Measurements from ENCODE around the gene EGFL6.
"Not testable (repeated sequence)": the region's sequence is repeated elsewhere in the genome, so short reads cannot be mapped to it uniquely, and the experiment has no call there.

Gene EGFL6

GRCh38 chrX:13673016-13673415, 103.6 kb downstream of the EGFL6 start:
- Histone ChIP-seq H3K9ac (ENCODE audit: insufficient read length, low read depth) (no peak overlapping the region), H3K4me1 (ENCODE audit: insufficient read depth, insufficient read length) (no peaks in the 10 kb centered on the region), H3K4me3 (ENCODE audit: insufficient read length, low read depth) (no peak overlapping the region), H3K36me3 (ENCODE audit: insufficient read depth, insufficient read length, low read length) (no peaks in the 10 kb centered on the region), H3K27me3 (ENCODE audit: insufficient read depth, insufficient read length) (no peaks in the 10 kb centered on the region), H3K9me3 (ENCODE audit: insufficient read depth, low read length) (no peaks in the 10 kb centered on the region)
- TF ChIP-seq ZNF274 (IDR thresholded peaks at IDR 0.05; ENCODE audit: low read depth, low read length) (no peak), SUZ12 (IDR thresholded peaks at IDR 0.05; ENCODE audit: extremely low read depth, insufficient read depth, insufficient read length) (no peak), YY1 (IDR thresholded peaks at IDR 0.05; ENCODE audit: insufficient read depth, insufficient read length) (no peak)
- DNase-seq (ENCODE audit: low read depth, low spot score) = no peak

- TF ChIP-seq YY1 (IDR thresholded peaks at IDR 0.05; ENCODE audit: insufficient read depth, insufficient read length) (no peak), ZNF274 (IDR thresholded peaks at IDR 0.05; ENCODE audit: low read depth, low read length) (no peak), SUZ12 (IDR thresholded peaks at IDR 0.05; ENCODE audit: extremely low read depth, insufficient read depth, insufficient read length) (no peak)
- Histone ChIP-seq H3K9ac (ENCODE audit: insufficient read length, low read depth) (no peak overlapping the region), H3K4me3 (ENCODE audit: insufficient read length, low read depth) (no peak overlapping the region), H3K36me3 (ENCODE audit: insufficient read depth, insufficient read length, low read length) (no peaks in the 10 kb centered on the region), H3K9me3 (ENCODE audit: insufficient read depth, low read length) (no peaks in the 10 kb centered on the region), H3K4me1 (ENCODE audit: insufficient read depth, insufficient read length) (no peaks in the 10 kb centered on the region), H3K27me3 (ENCODE audit: insufficient read depth, insufficient read length) (no peaks in the 10 kb centered on the region)
- no peak for DNase-seq (ENCODE audit: low read depth, low spot score)
Observed at GRCh38 chrX:13676885-13677284, 107.5 kb downstream of the EGFL6 start.

DNA sequence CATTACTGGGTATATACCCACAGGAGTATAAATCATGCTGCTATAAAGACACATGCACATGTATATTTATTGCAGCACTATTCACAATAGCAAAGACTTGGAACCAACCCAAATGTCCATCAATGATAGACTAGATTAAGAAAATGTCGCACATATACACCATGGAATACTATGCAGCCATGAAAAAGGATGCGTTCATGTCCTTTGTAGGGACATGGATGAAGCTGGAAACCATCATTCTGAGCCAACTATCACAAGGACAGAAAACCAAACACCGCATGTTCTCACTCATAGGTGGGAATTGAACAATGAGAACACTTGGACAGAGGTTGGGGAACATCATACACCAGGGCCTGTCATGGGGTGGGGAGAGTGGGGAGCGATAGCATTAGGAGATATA, 110.3 kb downstream of the EGFL6 start:
- H3K27me3 ChIP-seq (ENCODE audit: insufficient read depth, insufficient read length); DNase-seq (ENCODE audit: low read depth, low spot score); H3K9ac ChIP-seq (ENCODE audit: insufficient read length, low read depth); H3K9me3 ChIP-seq (ENCODE audit: insufficient read depth, low read length); H3K4me1 ChIP-seq (ENCODE audit: insufficient read depth, insufficient read length); H3K36me3 ChIP-seq (ENCODE audit: insufficient read depth, insufficient read length, low read length); H3K4me3 ChIP-seq (ENCODE audit: insufficient read length, low read depth): not testable (repeated sequence)

DNA sequence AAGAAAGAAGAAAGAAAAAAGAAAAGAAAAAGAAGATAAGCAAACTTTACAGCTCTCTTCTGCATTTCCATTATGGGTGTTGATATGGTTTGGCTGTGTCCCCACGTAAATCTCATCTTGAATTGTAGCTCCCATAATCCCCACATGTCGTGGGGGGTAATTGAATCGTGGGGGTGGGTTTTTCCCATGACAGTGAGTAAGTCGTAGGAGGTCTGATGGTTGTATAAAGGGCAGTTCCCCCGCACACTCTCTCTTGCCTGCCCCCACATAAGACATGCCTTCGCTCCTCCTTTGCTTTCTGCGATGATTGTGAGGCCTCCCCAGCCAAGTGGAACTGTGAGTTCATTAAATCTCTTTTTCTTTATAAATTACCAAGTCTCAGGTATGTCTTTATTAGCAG, 112.2 kb downstream of the EGFL6 start:
- H3K4me3 ChIP-seq (ENCODE audit: insufficient read length, low read depth) = no peak overlapping the region
- no peaks in the 10 kb centered on the region for H3K9me3 ChIP-seq (ENCODE audit: insufficient read depth, low read length)
- H3K36me3 ChIP-seq (ENCODE audit: insufficient read depth, insufficient read length, low read length) = no peaks in the 10 kb centered on the region
- H3K4me1 ChIP-seq (ENCODE audit: insufficient read depth, insufficient read length) = no peaks in the 10 kb centered on the region
- no peaks in the 10 kb centered on the region for H3K27me3 ChIP-seq (ENCODE audit: insufficient read depth, insufficient read length)
- TF ChIP-seq ZNF274 (IDR thresholded peaks at IDR 0.05; ENCODE audit: low read depth, low read length) (no peak), SUZ12 (IDR thresholded peaks at IDR 0.05; ENCODE audit: extremely low read depth, insufficient read depth, insufficient read length) (no peak), YY1 (IDR thresholded peaks at IDR 0.05; ENCODE audit: insufficient read depth, insufficient read length) (no peak)
- no peak overlapping the region for H3K9ac ChIP-seq (ENCODE audit: insufficient read length, low read depth)
- no peak for DNase-seq (ENCODE audit: low read depth, low spot score)
